ENCODE results near the gene GPATCH3. TPM values are rescaled to one million over a fixed set of nuclear protein-coding genes. Genes with fewer than 3 reads are reported as not detected.

The GPATCH3 gene
- total RNA-seq, 1 experiment from 2014 or later: 11.5 TPM

DNA sequence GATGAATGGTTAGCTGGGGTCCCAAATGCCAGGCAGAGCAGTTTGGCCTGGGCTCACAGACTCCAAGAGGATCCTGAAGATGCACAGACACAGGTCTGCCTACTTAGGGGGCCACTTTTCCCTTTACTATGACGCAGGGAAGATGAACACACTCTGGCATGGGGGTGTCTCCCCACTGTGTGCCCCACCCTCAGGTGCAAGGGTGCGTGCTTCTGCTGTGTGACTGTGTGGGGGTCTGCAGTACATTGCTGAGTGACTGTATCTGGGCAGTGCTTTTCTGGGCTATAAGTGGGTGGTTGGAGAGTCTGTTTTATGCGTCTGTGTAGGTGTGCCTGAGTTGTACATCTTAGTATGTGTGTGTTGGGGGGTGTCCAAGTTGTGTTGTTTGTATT lies 9.7 kb upstream of the GPATCH3 start:
- BruUV-seq (replicated peaks): no TSS peak
- no peaks in the 10 kb centered on the region for H3K27me3 Mint-ChIP-seq (ENCODE audit: unreplicated experiment)
- DNase-seq: no peak
- CTCF ChIA-PET: no interaction called here
- no peaks in the 10 kb centered on the region for H3K9me3 Mint-ChIP-seq (ENCODE audit: low read depth, unreplicated experiment)
- no peak overlapping the region for H3K4me3 Mint-ChIP-seq (ENCODE audit: low read depth, unreplicated experiment)
- H3K4me1 Mint-ChIP-seq (ENCODE audit: low read depth, unreplicated experiment): peaks cover 31% of the 10 kb centered on the region
- TF ChIP-seq, protein P1, sequence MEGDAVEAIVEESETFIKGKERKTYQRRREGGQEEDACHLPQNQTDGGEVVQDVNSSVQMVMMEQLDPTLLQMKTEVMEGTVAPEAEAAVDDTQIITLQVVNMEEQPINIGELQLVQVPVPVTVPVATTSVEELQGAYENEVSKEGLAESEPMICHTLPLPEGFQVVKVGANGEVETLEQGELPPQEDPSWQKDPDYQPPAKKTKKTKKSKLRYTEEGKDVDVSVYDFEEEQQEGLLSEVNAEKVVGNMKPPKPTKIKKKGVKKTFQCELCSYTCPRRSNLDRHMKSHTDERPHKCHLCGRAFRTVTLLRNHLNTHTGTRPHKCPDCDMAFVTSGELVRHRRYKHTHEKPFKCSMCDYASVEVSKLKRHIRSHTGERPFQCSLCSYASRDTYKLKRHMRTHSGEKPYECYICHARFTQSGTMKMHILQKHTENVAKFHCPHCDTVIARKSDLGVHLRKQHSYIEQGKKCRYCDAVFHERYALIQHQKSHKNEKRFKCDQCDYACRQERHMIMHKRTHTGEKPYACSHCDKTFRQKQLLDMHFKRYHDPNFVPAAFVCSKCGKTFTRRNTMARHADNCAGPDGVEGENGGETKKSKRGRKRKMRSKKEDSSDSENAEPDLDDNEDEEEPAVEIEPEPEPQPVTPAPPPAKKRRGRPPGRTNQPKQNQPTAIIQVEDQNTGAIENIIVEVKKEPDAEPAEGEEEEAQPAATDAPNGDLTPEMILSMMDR (IDR thresholded peaks at IDR 0.05; ENCODE audit: unreplicated experiment): no peak
- intact Hi-C loops (cut with micrococcal nuclease; ENCODE audit: unreplicated experiment): no loop called here
- no peak overlapping the region for H3K27ac Mint-ChIP-seq (ENCODE audit: unreplicated experiment)
- peaks cover 8% of the 10 kb centered on the region for H3K36me3 Mint-ChIP-seq (ENCODE audit: insufficient read depth, unreplicated experiment)

DNA sequence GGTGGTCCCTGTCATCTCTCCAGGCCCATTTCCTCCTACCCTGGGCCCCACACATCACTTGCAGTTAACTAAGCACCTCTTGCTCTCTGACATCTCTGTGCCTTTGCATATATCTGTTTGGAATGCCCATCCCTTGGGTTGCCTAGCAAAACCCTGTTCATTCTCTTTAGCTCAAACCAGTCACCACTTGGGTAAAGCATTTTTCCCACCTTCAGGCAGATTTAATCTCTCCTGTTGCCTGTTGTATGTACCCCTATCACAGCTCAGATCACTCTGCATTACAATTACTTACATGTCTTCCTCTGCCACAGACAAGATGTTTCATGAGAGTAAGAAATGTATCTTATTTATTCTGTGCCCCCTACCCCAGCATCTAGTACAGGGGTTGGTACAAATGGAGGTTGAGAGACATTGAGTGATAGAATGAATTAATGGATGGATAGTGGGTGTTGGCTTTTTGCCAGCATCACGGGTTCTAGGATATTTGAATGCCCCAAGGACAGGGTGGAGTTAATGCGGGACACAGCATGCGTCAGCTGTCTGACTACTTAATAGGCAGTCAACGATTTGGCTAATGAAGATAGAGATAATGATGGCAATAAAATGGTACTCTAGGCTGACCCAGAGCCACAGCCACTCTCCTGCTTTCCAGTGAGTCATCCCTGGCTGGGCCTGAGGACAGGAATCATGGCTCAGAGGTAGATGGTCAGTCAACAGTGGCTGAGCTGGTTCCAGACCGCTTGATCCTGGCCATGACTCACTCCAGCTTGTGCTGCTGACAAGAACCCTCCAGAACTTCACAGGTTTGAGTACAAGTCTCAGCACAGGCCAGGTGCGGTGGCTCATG lies 7.0 kb upstream of the GPATCH3 start:
- intact Hi-C loops (cut with micrococcal nuclease; ENCODE audit: unreplicated experiment): no loop called here
- Mint-ChIP-seq H3K36me3 (ENCODE audit: insufficient read depth, unreplicated experiment) (peaks cover 8% of the 10 kb centered on the region), H3K4me3 (ENCODE audit: low read depth, unreplicated experiment) (no peak overlapping the region), H3K4me1 (ENCODE audit: low read depth, unreplicated experiment) (peaks cover 31% of the 10 kb centered on the region), H3K27me3 (ENCODE audit: unreplicated experiment) (no peaks in the 10 kb centered on the region), H3K9me3 (ENCODE audit: low read depth, unreplicated experiment) (no peaks in the 10 kb centered on the region), H3K27ac (ENCODE audit: unreplicated experiment) (no peak overlapping the region)
- CTCF ChIA-PET: interaction anchor here (0.6 kb wide), 1 partner anchor 10 kb away, joined by 3 read pairs; no protein-coding TSS in a partner anchor
- TF ChIP-seq, protein P1 (IDR thresholded peaks at IDR 0.05; ENCODE audit: unreplicated experiment): no peak
- peak; percentile 62 for DNase-seq
- no TSS peak for BruUV-seq (replicated peaks)

DNA sequence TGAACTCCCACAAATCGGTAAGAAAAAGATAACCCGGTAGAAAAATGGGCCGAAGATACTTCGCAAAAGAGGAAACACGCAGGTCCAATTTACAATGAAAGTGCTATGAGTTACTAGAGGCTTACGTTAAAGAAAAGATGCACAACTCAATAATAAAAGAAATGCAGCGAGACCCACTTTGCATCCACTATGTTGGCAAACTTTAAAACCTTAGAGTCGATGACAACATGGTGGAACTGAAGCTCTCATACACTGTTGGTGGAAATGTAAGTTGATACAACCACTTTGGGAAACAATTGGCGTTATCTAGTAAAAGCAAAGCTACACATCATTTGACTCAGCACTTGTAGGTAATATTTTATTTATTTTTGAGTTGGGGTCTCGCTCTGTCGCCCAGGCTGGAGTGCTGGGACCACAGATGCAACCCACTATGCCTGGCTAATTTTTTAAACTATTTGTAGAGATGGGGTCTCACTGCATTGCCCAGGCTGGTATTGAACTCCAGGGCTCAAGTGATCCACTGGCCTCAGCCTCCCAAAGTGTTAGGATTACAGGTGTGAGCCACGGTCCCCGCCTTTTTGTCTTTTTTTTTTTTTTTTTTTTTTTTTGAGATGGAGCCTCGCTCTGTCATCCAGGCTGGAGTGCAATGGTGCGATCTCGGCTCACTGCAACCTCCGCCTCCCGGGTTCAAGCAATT lies 696 bp upstream of the GPATCH3 start:
- intact Hi-C loops (cut with micrococcal nuclease; ENCODE audit: unreplicated experiment): no loop called here
- DNase-seq: no peak
- Mint-ChIP-seq H3K4me3 (ENCODE audit: low read depth, unreplicated experiment) (peak overlapping the region; percentile 91), H3K27me3 (ENCODE audit: unreplicated experiment) (no peaks in the 10 kb centered on the region), H3K27ac (ENCODE audit: unreplicated experiment) (peak overlapping the region; percentile 98), H3K4me1 (ENCODE audit: low read depth, unreplicated experiment) (peaks cover 7% of the 10 kb centered on the region), H3K36me3 (ENCODE audit: insufficient read depth, unreplicated experiment) (peaks cover 24% of the 10 kb centered on the region), H3K9me3 (ENCODE audit: low read depth, unreplicated experiment) (no peaks in the 10 kb centered on the region)
- TF ChIP-seq, protein P1 (IDR thresholded peaks at IDR 0.05; ENCODE audit: unreplicated experiment): no peak
- CTCF ChIA-PET: interaction anchor here (0.6 to 1.1 kb wide), 5 partner anchors 8 to 349 kb away, joined by 3 to 7 read pairs (median 3); no protein-coding TSS in a partner anchor
- no TSS peak for BruUV-seq (replicated peaks)

DNA sequence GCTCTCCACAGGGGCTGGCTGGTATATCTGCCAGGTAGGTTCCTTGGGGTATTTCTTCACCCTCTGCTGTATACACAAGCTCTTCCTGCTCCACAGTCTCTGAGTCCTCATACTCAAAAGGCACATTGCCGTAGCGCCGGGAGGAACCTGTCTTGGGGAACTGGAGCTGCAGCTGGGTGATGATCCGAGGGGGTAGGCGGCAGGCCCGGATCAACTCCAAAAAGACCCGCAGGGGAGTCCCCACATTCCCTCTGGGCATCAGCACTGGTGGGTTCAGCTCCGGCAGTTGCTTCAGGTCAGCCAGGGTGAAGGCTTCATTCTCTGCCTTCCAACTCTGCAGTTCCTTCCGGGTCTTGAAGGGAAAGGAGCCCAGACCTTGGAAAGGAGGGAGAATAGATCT lies 2.9 kb downstream of the GPATCH3 start:
- no peak for DNase-seq
- Mint-ChIP-seq H3K36me3 (ENCODE audit: insufficient read depth, unreplicated experiment) (peaks cover 33% of the 10 kb centered on the region), H3K4me1 (ENCODE audit: low read depth, unreplicated experiment) (peaks cover 7% of the 10 kb centered on the region), H3K27me3 (ENCODE audit: unreplicated experiment) (no peaks in the 10 kb centered on the region), H3K27ac (ENCODE audit: unreplicated experiment) (no peak overlapping the region), H3K4me3 (ENCODE audit: low read depth, unreplicated experiment) (no peak overlapping the region), H3K9me3 (ENCODE audit: low read depth, unreplicated experiment) (no peaks in the 10 kb centered on the region)
- BruUV-seq (replicated peaks): no TSS peak
- intact Hi-C loops (cut with micrococcal nuclease; ENCODE audit: unreplicated experiment): no loop called here
- CTCF ChIA-PET: no interaction called here
- TF ChIP-seq, protein P1 (IDR thresholded peaks at IDR 0.05; ENCODE audit: unreplicated experiment): no peak

Measured in Calu3 (cell line).